Ascending aorta (tissue), 2 donors: ENCODE results near the gene MYMK. TPM values are rescaled to one million over a fixed set of nuclear protein-coding genes. Genes with fewer than 3 reads are reported as not detected.

ENCODE experiments used
- DNase-seq, 2 donors: peaks; one replicate each; pipeline ENCODE4 v3.0.0-alpha.2; 2019; ENCODE audit warnings: low spot score in 2 of 2
- H3K27ac ChIP-seq, 2 donors: fragments of 200-600 bp; sonication (generic); one replicate each; pipeline ENCODE4 v1.5.1; 2016 to 2017; ENCODE audit warnings: mild to moderate bottlenecking in 1 of 2
- H3K27me3 ChIP-seq: fragments of 200-600 bp; sonication (generic); one replicate; pipeline ENCODE4 v1.5.1; 2017
- H3K36me3 ChIP-seq, 2 donors: fragments of 200-600 bp; sonication (generic); one replicate each; pipeline ENCODE4 v1.5.1; 2016
- H3K4me1 ChIP-seq, 2 donors: fragments of 200-600 bp; sonication (generic); one replicate each; pipeline ENCODE4 v1.5.1; 2016 to 2017; ENCODE audit warnings: mild to moderate bottlenecking in 1 of 2
- H3K4me3 ChIP-seq, 2 donors: fragments of 200-600 bp; sonication (generic); one replicate each; pipeline ENCODE4 v1.5.1; 2016 to 2017; ENCODE audit warnings: mild to moderate bottlenecking in 1 of 2
- H3K9me3 ChIP-seq, 2 donors: fragments of 200-600 bp; sonication (generic); one replicate each; pipeline ENCODE4 v1.5.1; 2016
- CTCF ChIP-seq, 3 experiments: fragments of 200-600 bp in 2 of 3; fragments of 450-650 bp in 1 of 3; sonication (generic) in 2 of 3; IDR thresholded peaks; one replicate each; pipeline ENCODE4 v1.5.1; 2016 to 2019; ENCODE audit warnings: antibody characterized with exemption in 3 of 3, mild to moderate bottlenecking in 1 of 3, moderate library complexity in 1 of 3
- intact Hi-C: fragments of 100-400 bp; cut with DNase I; formaldehyde crosslinking; loops from one replicate; pipeline ENCODE4 v1.15.1; 2023
- total RNA-seq: library from RNA; depleted of rRNA; stranded (reverse); fragments of >200 nt; gene quantifications from one replicate; pipeline ENCODE4 v1.1.0, GENCODE V29; 2016

The MYMK gene, protein sequence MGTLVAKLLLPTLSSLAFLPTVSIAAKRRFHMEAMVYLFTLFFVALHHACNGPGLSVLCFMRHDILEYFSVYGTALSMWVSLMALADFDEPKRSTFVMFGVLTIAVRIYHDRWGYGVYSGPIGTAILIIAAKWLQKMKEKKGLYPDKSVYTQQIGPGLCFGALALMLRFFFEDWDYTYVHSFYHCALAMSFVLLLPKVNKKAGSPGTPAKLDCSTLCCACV
- total RNA-seq, result not detected

- no peak within 1 kb of the TSS for H3K27ac ChIP-seq
- intact Hi-C loops, result no loop called here
- no peaks in the 10 kb centered on the region for H3K27me3 ChIP-seq
Measured at GRCh38 chr9:133524679-133525228, at the start of gene MYMK. Gene MYMK (minus strand): TSS chr9:133524959. CDS start chr9:133524844, 115 bp downstream.

GRCh38 chr9:133573791-133574515 is 49.2 kb upstream of the MYMK start:
- H3K4me3 ChIP-seq, result no peak overlapping the region
- H3K27me3 ChIP-seq, result no peaks in the 10 kb centered on the region
- peaks cover 9 to 18% of the 10 kb centered on the region in 2 donors for H3K4me1 ChIP-seq
- no peak for TF ChIP-seq CTCF (IDR thresholded peaks at IDR 0.05)
- no peak overlapping the region for H3K27ac ChIP-seq
- H3K36me3 ChIP-seq, result no peaks in the 10 kb centered on the region
- intact Hi-C loops, result no loop called here
- no peak for DNase-seq
- no peaks in the 10 kb centered on the region for H3K9me3 ChIP-seq

More at GRCh38 chr9:133524679-133525228, at the start of gene MYMK:
- peaks cover 4 to 15% of the 10 kb centered on the region in 2 donors for H3K4me1 ChIP-seq
- DNase-seq, result no peak
- H3K9me3 ChIP-seq, result no peaks in the 10 kb centered on the region
- TF ChIP-seq CTCF (IDR thresholded peaks at IDR 0.05), result no peak
- H3K36me3 ChIP-seq, result no peaks in the 10 kb centered on the region
- no peak within 1 kb of the TSS for H3K4me3 ChIP-seq

DNA sequence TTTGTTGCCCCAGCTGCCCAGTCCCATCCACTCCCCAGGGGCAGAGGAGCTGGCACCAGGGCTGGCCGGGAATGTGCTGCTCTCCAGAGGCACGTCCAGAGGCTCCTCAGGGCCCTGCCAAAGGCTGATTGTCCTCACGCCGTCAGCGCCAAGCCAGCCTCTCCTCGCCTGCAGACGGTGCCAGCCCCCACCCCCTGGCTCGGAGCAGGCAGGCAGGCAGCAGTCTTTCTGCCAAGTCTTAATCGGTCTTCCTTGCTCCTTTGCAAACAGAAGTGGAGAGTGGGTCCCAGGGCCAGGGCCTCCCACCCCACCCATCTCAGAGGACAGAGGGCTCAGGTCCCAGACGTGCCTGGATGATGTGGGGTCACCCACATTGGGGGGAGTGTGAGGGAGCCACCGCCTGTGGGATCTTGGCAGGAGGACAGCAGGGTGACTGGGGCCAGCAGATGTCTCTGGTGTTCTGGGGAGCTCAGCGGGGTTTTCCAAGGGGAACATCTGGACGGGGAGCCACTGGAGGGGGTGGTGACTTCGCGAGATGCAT is 48.1 kb upstream of the MYMK start:
- Histone ChIP-seq H3K27ac (no peak overlapping the region), H3K27me3 (no peaks in the 10 kb centered on the region), H3K9me3 (no peaks in the 10 kb centered on the region), H3K4me3 (peak overlapping the region in 1 of 2 donors; percentile 13), H3K4me1 (peaks cover 9 to 18% of the 10 kb centered on the region in 2 donors), H3K36me3 (no peaks in the 10 kb centered on the region)
- intact Hi-C loops, result no loop called here
- DNase-seq, result peak in 1 of 2 donors; percentile 76
- TF ChIP-seq CTCF (IDR thresholded peaks at IDR 0.05), result no peak

- no peak for DNase-seq
- intact Hi-C loops, result no loop called here
- no peaks in the 10 kb centered on the region for H3K9me3 ChIP-seq
- no peak for TF ChIP-seq CTCF (IDR thresholded peaks at IDR 0.05)
- H3K4me3 ChIP-seq, result peak overlapping the region in 1 of 2 donors; percentile 13
- H3K27me3 ChIP-seq, result no peaks in the 10 kb centered on the region
- peaks cover 9 to 18% of the 10 kb centered on the region in 2 donors for H3K4me1 ChIP-seq
- H3K36me3 ChIP-seq, result no peaks in the 10 kb centered on the region
- no peak overlapping the region for H3K27ac ChIP-seq
Measured at GRCh38 chr9:133571896-133572595, 47.3 kb upstream of the MYMK start.

- Histone ChIP-seq H3K4me3 (no peak overlapping the region), H3K36me3 (no peaks in the 10 kb centered on the region), H3K27ac (no peak overlapping the region), H3K4me1 (peaks cover 9 to 18% of the 10 kb centered on the region in 2 donors), H3K9me3 (no peaks in the 10 kb centered on the region), H3K27me3 (no peaks in the 10 kb centered on the region)
- no peak for DNase-seq
- intact Hi-C loops, result no loop called here
- TF ChIP-seq CTCF (IDR thresholded peaks at IDR 0.05), result no peak
Measured at GRCh38 chr9:133571391-133571890, 46.7 kb upstream of the MYMK start.
